Right atrium auricular region (tissue), 2 donors: Measurements from ENCODE around the gene POLR2H. TPM values are rescaled to one million over a fixed set of nuclear protein-coding genes. Genes with fewer than 3 reads are reported as not detected.

Experiments used
- DNase-seq: peaks from one replicate; pipeline ENCODE4 v3.0.0-alpha.2; 2019; ENCODE audit warnings: low spot score
- H3K27ac ChIP-seq, 2 donors: fragments of 200-600 bp; sonication (generic); 1 replicate in 1 of 2; 2 replicates in 1 of 2; pipeline ENCODE4 v1.5.1; 2016 to 2019
- H3K27me3 ChIP-seq, 2 donors: fragments of 200-600 bp; sonication (generic); one replicate each; pipeline versions ENCODE4 v1.5.1 to v1.6.0; 2017 to 2019
- H3K36me3 ChIP-seq: fragments of 200-600 bp; sonication (generic); one replicate; pipeline ENCODE4 v1.5.1; 2016
- H3K4me1 ChIP-seq, 2 donors: fragments of 200-600 bp; sonication (generic); one replicate each; pipeline versions ENCODE4 v1.5.1 to v1.6.0; 2017 to 2019
- H3K4me3 ChIP-seq, 2 donors: fragments of 200-600 bp; sonication (generic); 1 replicate in 1 of 2; 2 replicates in 1 of 2; pipeline ENCODE4 v1.5.1; 2017 to 2019; ENCODE audit warnings: mild to moderate bottlenecking in 1 of 2, moderate library complexity in 1 of 2
- H3K9me3 ChIP-seq, 2 donors: fragments of 200-600 bp; sonication (generic); one replicate each; pipeline ENCODE4 v1.5.1; 2019
- total RNA-seq, 2 donors: library from RNA; depleted of rRNA; stranded (reverse); fragments of >200 nt; gene quantifications; one replicate each; pipeline ENCODE4 v1.1.0, GENCODE V29; 2016
- TF ChIP-seq, protein P1 (sequence below), 2 donors: fragments of 200-600 bp; sonication (generic); IDR thresholded peaks; one replicate each; pipeline ENCODE4 v1.5.1; 2019; ENCODE audit warnings: antibody characterized with exemption in 2 of 2

The POLR2H gene
- total RNA-seq, 2 donors from 2014 or later, result 26.8 to 35.5 TPM

DNA sequence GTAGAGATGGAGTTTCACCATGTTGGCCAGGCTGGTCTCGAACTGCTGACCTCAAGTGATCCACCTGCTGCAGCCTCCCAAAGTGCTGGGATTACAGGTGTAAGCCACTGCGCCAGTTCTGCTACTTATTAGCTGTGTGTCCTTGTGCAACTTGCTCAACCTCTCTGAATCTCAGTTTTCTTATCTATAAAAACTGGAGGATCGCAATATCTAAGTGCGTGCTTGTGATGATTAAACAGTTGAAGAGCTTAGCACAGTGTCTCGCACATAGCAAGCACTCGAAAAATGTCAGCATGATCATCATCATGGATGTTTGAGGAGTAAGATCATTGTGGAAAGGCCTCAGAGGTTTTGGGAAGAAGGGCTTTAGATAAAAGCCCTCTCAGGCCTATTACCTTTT lies 10.9 kb upstream of the POLR2H start:
- TF ChIP-seq, protein P1, sequence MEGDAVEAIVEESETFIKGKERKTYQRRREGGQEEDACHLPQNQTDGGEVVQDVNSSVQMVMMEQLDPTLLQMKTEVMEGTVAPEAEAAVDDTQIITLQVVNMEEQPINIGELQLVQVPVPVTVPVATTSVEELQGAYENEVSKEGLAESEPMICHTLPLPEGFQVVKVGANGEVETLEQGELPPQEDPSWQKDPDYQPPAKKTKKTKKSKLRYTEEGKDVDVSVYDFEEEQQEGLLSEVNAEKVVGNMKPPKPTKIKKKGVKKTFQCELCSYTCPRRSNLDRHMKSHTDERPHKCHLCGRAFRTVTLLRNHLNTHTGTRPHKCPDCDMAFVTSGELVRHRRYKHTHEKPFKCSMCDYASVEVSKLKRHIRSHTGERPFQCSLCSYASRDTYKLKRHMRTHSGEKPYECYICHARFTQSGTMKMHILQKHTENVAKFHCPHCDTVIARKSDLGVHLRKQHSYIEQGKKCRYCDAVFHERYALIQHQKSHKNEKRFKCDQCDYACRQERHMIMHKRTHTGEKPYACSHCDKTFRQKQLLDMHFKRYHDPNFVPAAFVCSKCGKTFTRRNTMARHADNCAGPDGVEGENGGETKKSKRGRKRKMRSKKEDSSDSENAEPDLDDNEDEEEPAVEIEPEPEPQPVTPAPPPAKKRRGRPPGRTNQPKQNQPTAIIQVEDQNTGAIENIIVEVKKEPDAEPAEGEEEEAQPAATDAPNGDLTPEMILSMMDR (IDR thresholded peaks at IDR 0.05), result no peak
- Histone ChIP-seq H3K27me3 (no peaks in the 10 kb centered on the region), H3K27ac (no peak overlapping the region), H3K4me3 (no peak overlapping the region), H3K36me3 (no peaks in the 10 kb centered on the region), H3K4me1 (peaks cover 0 to 5% of the 10 kb centered on the region in 2 donors), H3K9me3 (no peaks in the 10 kb centered on the region)
- DNase-seq, result no peak

DNA sequence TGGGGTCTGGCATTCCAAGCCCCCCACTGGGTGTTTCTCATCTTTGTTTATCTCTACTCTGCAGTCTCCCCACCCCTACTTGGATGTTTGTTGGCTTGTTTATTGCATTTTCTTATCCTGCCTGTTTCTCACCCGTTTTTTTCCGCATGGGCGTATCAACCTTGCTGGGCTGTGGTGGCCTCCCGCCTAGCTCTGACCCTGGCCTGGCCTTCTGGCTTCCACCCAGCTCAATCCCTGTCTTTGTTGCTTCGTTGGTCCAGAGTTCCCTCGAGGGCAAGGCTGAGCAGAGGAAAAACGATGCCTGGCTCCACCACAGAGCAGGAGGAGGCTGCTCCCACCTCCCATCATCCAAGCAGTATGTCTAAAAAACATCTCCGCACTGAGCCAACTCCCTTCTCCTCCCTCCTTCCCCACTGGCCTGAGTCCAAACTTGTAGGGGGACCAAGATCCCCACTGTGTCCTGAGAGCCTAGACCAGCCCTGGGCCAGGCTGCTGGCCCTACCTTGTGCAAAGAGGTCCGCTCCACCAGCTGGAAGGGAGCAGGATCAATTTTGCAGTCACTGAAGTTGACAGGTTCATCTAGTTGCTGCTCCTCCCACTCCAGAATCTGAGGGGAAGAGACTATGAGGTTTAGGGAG lies 9.9 kb upstream of the POLR2H start:
- TF ChIP-seq, protein P1 (IDR thresholded peaks at IDR 0.05), result no peak
- Histone ChIP-seq H3K9me3 (no peaks in the 10 kb centered on the region), H3K4me3 (no peak overlapping the region), H3K27ac (no peak overlapping the region), H3K27me3 (no peaks in the 10 kb centered on the region), H3K36me3 (no peaks in the 10 kb centered on the region), H3K4me1 (no peaks in the 10 kb centered on the region)
- no peak for DNase-seq

DNA sequence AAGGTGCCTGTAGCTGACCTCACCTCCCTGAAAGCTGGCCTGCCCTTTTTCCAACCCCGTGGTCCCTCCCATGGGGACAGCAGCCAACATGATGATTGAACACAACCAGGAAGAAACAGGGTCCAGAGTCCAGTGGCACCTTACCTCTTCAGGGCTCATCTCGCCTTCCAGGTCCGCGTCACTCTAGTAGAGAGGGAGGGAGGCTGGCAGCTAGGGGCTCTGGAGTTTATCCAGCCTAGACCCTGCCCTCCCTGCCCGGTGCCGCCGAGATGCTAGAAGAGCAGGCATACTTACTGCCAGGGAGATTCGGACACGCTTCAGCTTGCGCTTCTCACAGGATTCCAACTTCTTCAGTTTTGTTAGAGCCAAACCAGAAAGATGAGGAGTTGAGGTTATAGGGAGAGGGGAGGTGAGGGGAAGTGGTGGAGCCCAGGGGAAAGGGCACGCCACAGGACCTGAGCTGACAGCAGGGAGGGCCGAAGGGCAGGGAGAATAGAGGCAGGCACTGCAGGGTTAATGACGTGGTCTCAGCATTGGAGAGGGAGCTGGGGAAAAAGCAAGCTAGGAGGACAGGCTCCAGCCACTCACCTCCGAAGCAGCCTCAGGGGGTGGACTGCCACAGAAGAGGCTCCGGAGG lies 9.2 kb upstream of the POLR2H start:
- Histone ChIP-seq H3K9me3 (no peaks in the 10 kb centered on the region), H3K4me3 (no peak overlapping the region), H3K4me1 (no peaks in the 10 kb centered on the region), H3K27ac (no peak overlapping the region), H3K36me3 (no peaks in the 10 kb centered on the region), H3K27me3 (no peaks in the 10 kb centered on the region)
- TF ChIP-seq, protein P1 (IDR thresholded peaks at IDR 0.05), result no peak
- DNase-seq, result no peak

DNA sequence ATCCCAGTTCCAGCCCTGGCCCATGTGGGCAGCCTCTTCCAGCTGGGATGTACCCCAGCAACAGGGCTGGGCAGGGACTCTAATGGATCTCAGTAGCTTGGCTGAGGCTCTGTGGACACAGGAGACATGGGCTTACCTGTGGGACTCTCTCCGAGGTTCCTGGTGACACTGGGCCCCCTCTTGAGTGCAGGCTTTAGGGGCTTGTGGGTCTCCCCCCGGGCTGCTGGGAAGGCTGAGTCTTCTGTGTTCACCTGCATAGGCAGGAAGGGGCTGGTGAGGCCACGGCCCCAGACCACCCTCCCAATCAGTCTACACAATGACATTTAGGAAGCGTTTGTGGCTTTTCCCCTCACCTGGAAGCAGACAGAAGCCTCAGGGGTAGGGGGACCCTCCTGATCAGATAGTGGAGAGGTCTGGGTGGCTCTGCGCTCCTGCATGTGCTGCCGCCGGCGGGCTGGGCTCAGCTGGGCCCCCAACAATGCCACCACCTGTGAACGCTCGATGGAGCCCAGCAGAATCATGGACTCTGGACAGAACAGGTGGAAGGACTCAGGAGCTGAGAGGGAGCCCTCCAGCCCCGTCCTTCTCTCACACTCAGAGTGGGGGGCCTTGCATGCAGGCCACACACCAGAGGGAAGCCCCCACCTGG lies 8.5 kb upstream of the POLR2H start:
- Histone ChIP-seq H3K27me3 (no peaks in the 10 kb centered on the region), H3K4me3 (no peak overlapping the region), H3K9me3 (no peaks in the 10 kb centered on the region), H3K4me1 (no peaks in the 10 kb centered on the region), H3K36me3 (no peaks in the 10 kb centered on the region), H3K27ac (no peak overlapping the region)
- no peak for DNase-seq
- TF ChIP-seq, protein P1 (IDR thresholded peaks at IDR 0.05), result no peak

DNA sequence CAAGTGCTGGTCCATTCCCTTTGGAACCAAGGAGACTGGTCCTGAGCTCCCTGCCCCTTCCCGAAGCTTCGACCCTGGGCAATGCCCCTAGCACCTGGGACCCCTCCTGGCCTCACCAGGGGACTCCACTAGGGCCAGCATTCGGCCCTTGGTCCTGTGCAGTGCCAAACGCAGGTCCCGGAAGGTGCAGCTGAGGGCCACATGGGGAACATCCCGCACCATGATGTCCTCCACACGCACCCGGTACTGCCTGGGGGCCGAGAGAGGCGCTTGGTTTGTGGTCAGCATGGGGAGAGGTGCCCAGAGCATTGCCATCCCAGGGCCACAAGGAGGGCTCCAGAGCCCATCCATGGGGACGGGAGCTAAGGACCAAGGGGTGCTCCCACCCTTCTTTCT lies 8.0 kb upstream of the POLR2H start:
- Histone ChIP-seq H3K27ac (no peak overlapping the region), H3K27me3 (no peaks in the 10 kb centered on the region), H3K9me3 (no peaks in the 10 kb centered on the region), H3K4me3 (no peak overlapping the region), H3K4me1 (no peaks in the 10 kb centered on the region), H3K36me3 (no peaks in the 10 kb centered on the region)
- DNase-seq, result no peak
- TF ChIP-seq, protein P1 (IDR thresholded peaks at IDR 0.05), result no peak
